Measurements from ENCODE around the gene KIF2A. TPM values are rescaled to one million over a fixed set of nuclear protein-coding genes. Genes with fewer than 3 reads are reported as not detected.

Gene KIF2A
- total RNA-seq, 1 donor from 2014 or later = 23.4 TPM

GRCh38 chr5:62369039-62369438, 63.0 kb downstream of the KIF2A start:
- H3K36me3 ChIP-seq = peaks cover 38% of the 10 kb centered on the region
- no peaks in the 10 kb centered on the region for H3K9me3 ChIP-seq
- ATAC-seq = no peak
- H3K27ac ChIP-seq = no peak overlapping the region
- no peak for DNase-seq
- no peak for TF ChIP-seq CTCF (IDR thresholded peaks at IDR 0.05)
- no peaks in the 10 kb centered on the region for H3K4me1 ChIP-seq
- no peaks in the 10 kb centered on the region for H3K27me3 ChIP-seq
- intact Hi-C loops (cut with DNase I) = no loop called here
- no peak overlapping the region for H3K4me3 ChIP-seq

GRCh38 chr5:62371409-62371808, 65.4 kb downstream of the KIF2A start:
- intact Hi-C loops (cut with DNase I) = no loop called here
- ATAC-seq = no peak

GRCh38 chr5:62372600-62372999, 66.6 kb downstream of the KIF2A start:
- peaks cover 43% of the 10 kb centered on the region for H3K36me3 ChIP-seq
- ATAC-seq = no peak
- H3K4me1 ChIP-seq = no peaks in the 10 kb centered on the region
- DNase-seq = no peak
- H3K27me3 ChIP-seq = no peaks in the 10 kb centered on the region
- no peak for TF ChIP-seq CTCF (IDR thresholded peaks at IDR 0.05)
- H3K9me3 ChIP-seq = no peaks in the 10 kb centered on the region
- H3K4me3 ChIP-seq = no peak overlapping the region
- no peak overlapping the region for H3K27ac ChIP-seq
- intact Hi-C loops (cut with DNase I) = no loop called here

More at GRCh38 chr5:62371409-62371808, 65.4 kb downstream of the KIF2A start:
- no peak for TF ChIP-seq CTCF (IDR thresholded peaks at IDR 0.05)
- Histone ChIP-seq H3K27me3 (no peaks in the 10 kb centered on the region), H3K9me3 (no peaks in the 10 kb centered on the region), H3K4me1 (no peaks in the 10 kb centered on the region), H3K4me3 (no peak overlapping the region), H3K36me3 (peaks cover 36% of the 10 kb centered on the region), H3K27ac (no peak overlapping the region)
- no peak for DNase-seq

DNA sequence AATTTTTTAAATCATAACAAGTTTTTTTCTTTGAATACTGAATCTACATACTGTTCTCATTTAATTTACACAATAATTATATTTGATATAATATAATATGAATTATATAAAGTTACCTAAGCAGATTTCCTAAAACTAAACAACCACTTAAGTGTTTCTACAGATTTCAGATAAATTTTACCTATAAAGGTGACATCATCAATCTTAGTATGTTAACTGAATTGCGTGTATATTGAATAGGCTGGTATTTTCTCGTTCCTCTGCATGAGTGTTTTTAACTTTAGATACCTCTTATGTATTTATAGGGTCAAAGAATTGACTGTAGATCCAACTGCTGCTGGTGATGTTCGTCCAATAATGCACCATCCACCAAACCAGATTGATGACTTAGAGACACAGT, 67.4 kb downstream of the KIF2A start:
- Histone ChIP-seq H3K27me3 (no peaks in the 10 kb centered on the region), H3K27ac (no peak overlapping the region), H3K4me3 (no peak overlapping the region), H3K4me1 (no peaks in the 10 kb centered on the region), H3K9me3 (no peaks in the 10 kb centered on the region), H3K36me3 (peaks cover 50% of the 10 kb centered on the region)
- no peak for TF ChIP-seq CTCF (IDR thresholded peaks at IDR 0.05)
- DNase-seq (no peak), ATAC-seq (no peak)
- intact Hi-C loops (cut with DNase I) = no loop called here

GRCh38 chr5:62374090-62374489, 68.1 kb downstream of the KIF2A start:
- Histone ChIP-seq H3K4me1 (no peaks in the 10 kb centered on the region), H3K27me3 (no peaks in the 10 kb centered on the region), H3K9me3 (no peaks in the 10 kb centered on the region), H3K4me3 (no peak overlapping the region), H3K27ac (no peak overlapping the region), H3K36me3 (peaks cover 57% of the 10 kb centered on the region)
- intact Hi-C loops (cut with DNase I) = no loop called here
- no peak for ATAC-seq
- TF ChIP-seq CTCF (IDR thresholded peaks at IDR 0.05) = no peak
- no peak for DNase-seq

DNA sequence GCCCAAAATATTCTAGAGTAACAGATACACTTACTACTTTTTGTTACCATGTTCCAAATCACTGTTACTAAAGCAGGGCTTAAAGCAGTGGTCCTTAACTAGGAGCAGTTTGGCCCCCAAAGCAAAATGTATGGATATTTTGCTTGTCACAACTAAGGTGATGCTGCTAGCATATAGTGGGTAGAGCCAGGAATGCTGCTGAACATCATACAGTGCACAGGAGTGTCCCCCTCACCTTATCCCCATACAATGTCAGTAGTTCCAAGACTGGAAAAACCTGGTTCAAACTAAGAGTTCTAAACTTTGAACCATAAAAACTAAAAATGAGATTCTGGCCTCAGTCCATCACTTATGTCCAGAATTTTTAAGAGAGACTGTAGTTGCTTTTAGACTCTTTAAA, 69.6 kb downstream of the KIF2A start:
- H3K4me1 ChIP-seq = no peaks in the 10 kb centered on the region
- H3K9me3 ChIP-seq = no peaks in the 10 kb centered on the region
- intact Hi-C loops (cut with DNase I) = no loop called here
- DNase-seq (no peak), ATAC-seq (no peak)
- no peaks in the 10 kb centered on the region for H3K27me3 ChIP-seq
- no peak overlapping the region for H3K27ac ChIP-seq
- H3K4me3 ChIP-seq = no peak overlapping the region
- TF ChIP-seq CTCF (IDR thresholded peaks at IDR 0.05) = no peak
- peaks cover 73% of the 10 kb centered on the region for H3K36me3 ChIP-seq

All from upper lobe of right lung (tissue), 1 donor.